ENCODE results near the gene LMBRD1. TPM values are rescaled to one million over a fixed set of nuclear protein-coding genes. Genes with fewer than 3 reads are reported as not detected.

Gene LMBRD1
- total and polyA plus RNA-seq, 2 of the 13 experiments (the other 11 are each of a cell fraction or from before 2014, with no cell fraction given) = 18.9 to 21.5 TPM

DNA sequence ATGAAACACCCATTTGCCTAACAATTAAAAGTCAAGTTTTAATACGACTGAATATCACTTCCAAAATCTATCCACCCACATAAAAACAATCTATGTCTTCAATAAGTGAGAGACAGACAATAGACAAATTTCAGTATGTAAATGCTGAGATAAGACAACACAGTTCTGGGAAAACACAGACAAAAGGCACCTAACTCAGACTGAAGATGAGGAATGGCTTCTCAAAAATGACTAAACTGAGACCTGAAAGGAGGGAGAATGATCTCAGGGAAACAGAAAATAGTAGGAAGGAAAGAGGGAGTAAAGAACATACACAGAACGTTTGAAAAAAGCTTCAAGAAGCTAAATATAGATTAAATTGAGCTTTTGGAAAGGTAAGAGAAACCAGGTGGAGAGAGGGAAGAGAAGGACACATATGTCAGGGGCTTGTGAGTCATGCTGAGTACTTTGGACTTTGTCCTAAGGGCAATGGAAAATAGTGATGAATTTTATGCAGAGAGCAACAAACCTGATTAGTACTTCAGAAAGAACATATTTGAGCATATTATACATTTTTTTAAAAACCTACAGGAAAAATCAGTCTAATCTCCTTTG lies 16.1 kb downstream of the LMBRD1 start (continued):
- TF ChIP-seq, protein P1, sequence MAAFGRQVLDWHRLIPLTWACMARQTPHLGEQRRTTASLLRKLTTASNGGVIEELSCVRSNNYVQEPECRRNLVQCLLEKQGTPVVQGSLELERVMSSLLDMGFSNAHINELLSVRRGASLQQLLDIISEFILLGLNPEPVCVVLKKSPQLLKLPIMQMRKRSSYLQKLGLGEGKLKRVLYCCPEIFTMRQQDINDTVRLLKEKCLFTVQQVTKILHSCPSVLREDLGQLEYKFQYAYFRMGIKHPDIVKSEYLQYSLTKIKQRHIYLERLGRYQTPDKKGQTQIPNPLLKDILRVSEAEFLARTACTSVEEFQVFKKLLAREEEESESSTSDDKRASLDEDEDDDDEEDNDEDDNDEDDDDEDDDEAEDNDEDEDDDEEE (CRISPR knock-in tag; IDR thresholded peaks at IDR 0.05) = no peak
- TF ChIP-seq HBP1 (CRISPR knock-in tag; IDR thresholded peaks at IDR 0.05; ENCODE audit: low read depth) = no peak
- no peak for TF ChIP-seq CBX5 (CRISPR knock-in tag; IDR thresholded peaks at IDR 0.05; ENCODE audit: borderline replicate concordance)
- TF ChIP-seq, protein P2, sequence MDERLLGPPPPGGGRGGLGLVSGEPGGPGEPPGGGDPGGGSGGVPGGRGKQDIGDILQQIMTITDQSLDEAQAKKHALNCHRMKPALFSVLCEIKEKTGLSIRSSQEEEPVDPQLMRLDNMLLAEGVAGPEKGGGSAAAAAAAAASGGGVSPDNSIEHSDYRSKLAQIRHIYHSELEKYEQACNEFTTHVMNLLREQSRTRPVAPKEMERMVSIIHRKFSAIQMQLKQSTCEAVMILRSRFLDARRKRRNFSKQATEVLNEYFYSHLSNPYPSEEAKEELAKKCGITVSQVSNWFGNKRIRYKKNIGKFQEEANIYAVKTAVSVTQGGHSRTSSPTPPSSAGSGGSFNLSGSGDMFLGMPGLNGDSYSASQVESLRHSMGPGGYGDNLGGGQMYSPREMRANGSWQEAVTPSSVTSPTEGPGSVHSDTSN (CRISPR knock-in tag; IDR thresholded peaks at IDR 0.05) = no peak
- TF ChIP-seq ESRRA (CRISPR knock-in tag; IDR thresholded peaks at IDR 0.05; ENCODE audit: low read depth) = no peak
- no peak for TF ChIP-seq HOXA5 (CRISPR knock-in tag; IDR thresholded peaks at IDR 0.05)
- TF ChIP-seq RNF219 (CRISPR knock-in tag; IDR thresholded peaks at IDR 0.05) = no peak
- TF ChIP-seq, protein P3, sequence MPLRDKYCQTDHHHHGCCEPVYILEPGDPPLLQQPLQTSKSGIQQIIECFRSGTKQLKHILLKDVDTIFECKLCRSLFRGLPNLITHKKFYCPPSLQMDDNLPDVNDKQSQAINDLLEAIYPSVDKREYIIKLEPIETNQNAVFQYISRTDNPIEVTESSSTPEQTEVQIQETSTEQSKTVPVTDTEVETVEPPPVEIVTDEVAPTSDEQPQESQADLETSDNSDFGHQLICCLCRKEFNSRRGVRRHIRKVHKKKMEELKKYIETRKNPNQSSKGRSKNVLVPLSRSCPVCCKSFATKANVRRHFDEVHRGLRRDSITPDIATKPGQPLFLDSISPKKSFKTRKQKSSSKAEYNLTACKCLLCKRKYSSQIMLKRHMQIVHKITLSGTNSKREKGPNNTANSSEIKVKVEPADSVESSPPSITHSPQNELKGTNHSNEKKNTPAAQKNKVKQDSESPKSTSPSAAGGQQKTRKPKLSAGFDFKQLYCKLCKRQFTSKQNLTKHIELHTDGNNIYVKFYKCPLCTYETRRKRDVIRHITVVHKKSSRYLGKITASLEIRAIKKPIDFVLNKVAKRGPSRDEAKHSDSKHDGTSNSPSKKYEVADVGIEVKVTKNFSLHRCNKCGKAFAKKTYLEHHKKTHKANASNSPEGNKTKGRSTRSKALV (CRISPR knock-in tag; IDR thresholded peaks at IDR 0.05) = no peak
- TF ChIP-seq HOXD1 (CRISPR knock-in tag; IDR thresholded peaks at IDR 0.05) = no peak
- TF ChIP-seq FOXJ3 (CRISPR knock-in tag; IDR thresholded peaks at IDR 0.05; ENCODE audit: borderline replicate concordance) = no peak
- TF ChIP-seq MYPOP (CRISPR knock-in tag; IDR thresholded peaks at IDR 0.05) = no peak
- no peak for TF ChIP-seq GATAD1 (CRISPR knock-in tag; IDR thresholded peaks at IDR 0.05)
- peak; percentile 54; the same call in 1 of the 2 replicates for TF ChIP-seq HMG20A (CRISPR knock-in tag; IDR thresholded peaks at IDR 0.05; ENCODE audit: borderline replicate concordance)
- no peak for TF ChIP-seq TFDP1 (CRISPR knock-in tag; IDR thresholded peaks at IDR 0.05; ENCODE audit: borderline replicate concordance)
- TF ChIP-seq ZFX (CRISPR knock-in tag; IDR thresholded peaks at IDR 0.05; ENCODE audit: low read depth) = no peak
- TF ChIP-seq PAX8 (CRISPR knock-in tag; IDR thresholded peaks at IDR 0.05; ENCODE audit: borderline replicate concordance) = no peak
- no peak for TF ChIP-seq ZNF780A (CRISPR knock-in tag; IDR thresholded peaks at IDR 0.05)

All from HepG2 (cell line).